ENCODE results near the gene KRTAP4-7. TPM values are rescaled to one million over a fixed set of nuclear protein-coding genes. Genes with fewer than 3 reads are reported as not detected.

The KRTAP4-7 gene
- total RNA-seq, 1 experiment from 2014 or later = not detected

DNA sequence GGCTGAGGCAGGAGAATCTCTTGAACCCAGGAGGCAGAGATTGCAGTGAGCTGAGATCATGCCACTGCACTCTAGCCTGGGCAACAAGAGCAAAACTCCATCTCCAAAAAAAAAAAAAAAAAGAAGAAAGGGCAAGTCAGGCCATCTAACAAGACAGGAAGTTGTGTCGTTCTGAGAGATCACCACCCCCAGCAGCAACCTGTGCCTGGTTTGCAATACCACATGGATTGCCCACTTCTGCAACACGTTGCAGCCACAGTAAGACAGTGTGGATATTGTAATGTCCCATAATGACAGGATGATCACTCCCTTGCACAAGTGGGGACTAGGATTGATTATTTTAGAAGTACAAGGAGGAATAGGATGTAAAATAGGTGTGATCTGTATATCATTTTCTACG, 14.9 kb upstream of the KRTAP4-7 start:
- Histone ChIP-seq H3K36me3 (ENCODE audit: control insufficient read depth, insufficient read depth, low read length) (no peaks in the 10 kb centered on the region), H3K4me3 (ENCODE audit: low read depth in 2 of 2, low read length in 2 of 2) (no peak overlapping the region), H3K4me1 (ENCODE audit: control insufficient read depth, insufficient read depth, low read length) (no peaks in the 10 kb centered on the region), H3K9me3 (ENCODE audit: control insufficient read depth, insufficient read depth, low read depth, low read length) (no peaks in the 10 kb centered on the region), H3K27ac (ENCODE audit: low read length) (no peak overlapping the region), H3K27me3 (ENCODE audit: control insufficient read depth, insufficient read depth, low read length) (no peaks in the 10 kb centered on the region)
- DNase-seq (ENCODE audit: low read depth, low spot score) (no peak), ATAC-seq (no peak)
- TF ChIP-seq, protein P1, sequence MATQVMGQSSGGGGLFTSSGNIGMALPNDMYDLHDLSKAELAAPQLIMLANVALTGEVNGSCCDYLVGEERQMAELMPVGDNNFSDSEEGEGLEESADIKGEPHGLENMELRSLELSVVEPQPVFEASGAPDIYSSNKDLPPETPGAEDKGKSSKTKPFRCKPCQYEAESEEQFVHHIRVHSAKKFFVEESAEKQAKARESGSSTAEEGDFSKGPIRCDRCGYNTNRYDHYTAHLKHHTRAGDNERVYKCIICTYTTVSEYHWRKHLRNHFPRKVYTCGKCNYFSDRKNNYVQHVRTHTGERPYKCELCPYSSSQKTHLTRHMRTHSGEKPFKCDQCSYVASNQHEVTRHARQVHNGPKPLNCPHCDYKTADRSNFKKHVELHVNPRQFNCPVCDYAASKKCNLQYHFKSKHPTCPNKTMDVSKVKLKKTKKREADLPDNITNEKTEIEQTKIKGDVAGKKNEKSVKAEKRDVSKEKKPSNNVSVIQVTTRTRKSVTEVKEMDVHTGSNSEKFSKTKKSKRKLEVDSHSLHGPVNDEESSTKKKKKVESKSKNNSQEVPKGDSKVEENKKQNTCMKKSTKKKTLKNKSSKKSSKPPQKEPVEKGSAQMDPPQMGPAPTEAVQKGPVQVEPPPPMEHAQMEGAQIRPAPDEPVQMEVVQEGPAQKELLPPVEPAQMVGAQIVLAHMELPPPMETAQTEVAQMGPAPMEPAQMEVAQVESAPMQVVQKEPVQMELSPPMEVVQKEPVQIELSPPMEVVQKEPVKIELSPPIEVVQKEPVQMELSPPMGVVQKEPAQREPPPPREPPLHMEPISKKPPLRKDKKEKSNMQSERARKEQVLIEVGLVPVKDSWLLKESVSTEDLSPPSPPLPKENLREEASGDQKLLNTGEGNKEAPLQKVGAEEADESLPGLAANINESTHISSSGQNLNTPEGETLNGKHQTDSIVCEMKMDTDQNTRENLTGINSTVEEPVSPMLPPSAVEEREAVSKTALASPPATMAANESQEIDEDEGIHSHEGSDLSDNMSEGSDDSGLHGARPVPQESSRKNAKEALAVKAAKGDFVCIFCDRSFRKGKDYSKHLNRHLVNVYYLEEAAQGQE (IDR thresholded peaks at IDR 0.05; ENCODE audit: insufficient read depth in 1 of 2, low read depth in 2 of 2, low read length in 1 of 2) = no peak
- TF ChIP-seq, protein P2, sequence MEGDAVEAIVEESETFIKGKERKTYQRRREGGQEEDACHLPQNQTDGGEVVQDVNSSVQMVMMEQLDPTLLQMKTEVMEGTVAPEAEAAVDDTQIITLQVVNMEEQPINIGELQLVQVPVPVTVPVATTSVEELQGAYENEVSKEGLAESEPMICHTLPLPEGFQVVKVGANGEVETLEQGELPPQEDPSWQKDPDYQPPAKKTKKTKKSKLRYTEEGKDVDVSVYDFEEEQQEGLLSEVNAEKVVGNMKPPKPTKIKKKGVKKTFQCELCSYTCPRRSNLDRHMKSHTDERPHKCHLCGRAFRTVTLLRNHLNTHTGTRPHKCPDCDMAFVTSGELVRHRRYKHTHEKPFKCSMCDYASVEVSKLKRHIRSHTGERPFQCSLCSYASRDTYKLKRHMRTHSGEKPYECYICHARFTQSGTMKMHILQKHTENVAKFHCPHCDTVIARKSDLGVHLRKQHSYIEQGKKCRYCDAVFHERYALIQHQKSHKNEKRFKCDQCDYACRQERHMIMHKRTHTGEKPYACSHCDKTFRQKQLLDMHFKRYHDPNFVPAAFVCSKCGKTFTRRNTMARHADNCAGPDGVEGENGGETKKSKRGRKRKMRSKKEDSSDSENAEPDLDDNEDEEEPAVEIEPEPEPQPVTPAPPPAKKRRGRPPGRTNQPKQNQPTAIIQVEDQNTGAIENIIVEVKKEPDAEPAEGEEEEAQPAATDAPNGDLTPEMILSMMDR (IDR thresholded peaks at IDR 0.05) = no peak
- POLR2A ChIA-PET = no interaction called here
- in situ Hi-C loops (cut with HindIII; ENCODE audit: low pct_unique_long_range_greater_than_20kb, low sequenced_read_pairs) (no loop called here), intact Hi-C loops (cut with micrococcal nuclease; ENCODE audit: unreplicated experiment) (no loop called here)
- no TSS peak for BruUV-seq (replicated peaks)
- CTCF ChIA-PET = no interaction called here

DNA sequence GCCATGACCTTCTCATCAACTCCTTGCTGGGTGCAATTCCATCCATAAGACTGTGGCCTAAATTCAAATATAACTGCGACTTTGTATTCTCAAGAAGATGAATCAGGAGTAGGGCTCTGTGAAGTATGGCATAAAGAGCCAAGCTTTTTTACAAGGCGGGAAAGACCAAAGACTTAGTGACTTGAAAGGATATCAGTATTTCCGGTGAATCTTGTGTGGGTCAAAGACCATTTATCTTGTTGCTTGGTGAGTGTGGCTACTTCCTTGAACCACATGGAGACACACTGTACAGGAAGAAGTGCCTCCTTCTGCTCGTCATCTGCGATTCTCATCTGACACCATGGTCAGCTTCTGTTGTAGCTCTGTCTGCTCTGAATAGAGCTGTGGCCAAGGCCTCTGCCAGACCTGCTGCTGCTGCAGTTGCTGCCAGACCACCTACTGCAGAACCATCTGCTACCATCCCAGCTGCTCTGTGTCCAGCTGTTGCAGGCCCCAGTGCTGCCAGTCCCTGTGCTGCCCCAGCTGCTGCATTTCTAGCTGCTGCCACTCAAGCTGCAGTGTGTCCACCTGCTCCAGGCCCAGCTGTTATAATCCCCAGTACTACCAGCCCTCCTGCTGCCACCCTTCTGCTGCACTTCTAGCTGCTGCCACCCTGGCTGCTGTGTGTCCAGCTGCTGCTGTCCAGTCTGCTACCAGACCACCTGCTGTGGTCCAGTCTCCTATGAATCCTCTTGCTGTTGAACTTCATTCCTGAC, 12.2 kb upstream of the KRTAP4-7 start:
- in situ Hi-C loops (cut with HindIII; ENCODE audit: low pct_unique_long_range_greater_than_20kb, low sequenced_read_pairs) = no loop called here
- BruUV-seq (replicated peaks) = no TSS peak
- CTCF ChIA-PET = no interaction called here

More for the DNA sequence above, 12.2 kb upstream of the KRTAP4-7 start:
- H3K27me3 ChIP-seq (ENCODE audit: control insufficient read depth, insufficient read depth, low read length) = 0 out of 2 replicates have a peak, but pooled peaks cover under 1% of the 10 kb centered on the region
- no peaks in the 10 kb centered on the region for H3K4me1 ChIP-seq (ENCODE audit: control insufficient read depth, insufficient read depth, low read length)
- no peak overlapping the region for H3K27ac ChIP-seq (ENCODE audit: low read length)
- ATAC-seq (no peak), DNase-seq (ENCODE audit: low read depth, low spot score) (no peak)
- no peaks in the 10 kb centered on the region for H3K9me3 ChIP-seq (ENCODE audit: control insufficient read depth, insufficient read depth, low read depth, low read length)
- POLR2A ChIA-PET = no interaction called here
- TF ChIP-seq, protein P2 (IDR thresholded peaks at IDR 0.05) = no peak
- no peak for TF ChIP-seq TCF7L2 (IDR thresholded peaks at IDR 0.05; ENCODE audit: low read depth, low read length)
- TF ChIP-seq SIN3A (IDR thresholded peaks at IDR 0.05; ENCODE audit: borderline replicate concordance, insufficient read depth, low read depth, low read length) = no peak
- TF ChIP-seq, protein P1 (IDR thresholded peaks at IDR 0.05; ENCODE audit: insufficient read depth in 1 of 2, low read depth in 2 of 2, low read length in 1 of 2) = no peak
- no peak for TF ChIP-seq POLR2AphosphoS5 (IDR thresholded peaks at IDR 0.05; ENCODE audit: low read depth, low read length)
- intact Hi-C loops (cut with micrococcal nuclease; ENCODE audit: unreplicated experiment) = no loop called here
- no peaks in the 10 kb centered on the region for H3K36me3 ChIP-seq (ENCODE audit: control insufficient read depth, insufficient read depth, low read length)
- no peak overlapping the region for H3K4me3 ChIP-seq (ENCODE audit: low read depth in 2 of 2, low read length in 2 of 2)

Measured in Panc1 (cell line).